Measurements from ENCODE around the gene PRLR.

GRCh38 chr5:35166043-35166442, 64.2 kb downstream of the PRLR start:
- no peak for TF ChIP-seq CTCF (IDR thresholded peaks at IDR 0.05; ENCODE audit: insufficient read depth, low read depth, low read length)
- TF ChIP-seq EZH2 (IDR thresholded peaks at IDR 0.05; ENCODE audit: insufficient read depth, low read length): no peak

Measured in astrocyte (in vitro differentiated cells and primary cell).